HG03439 (cell line): Measurements from ENCODE around the gene BEND5.

Experiments used
- ATAC-seq: cut with Tn5 transposase; IDR thresholded peaks from one replicate; pipeline ENCODE4 v1.9.1; 2021; ENCODE audit warnings: mild to moderate bottlenecking, moderate library complexity; ENCODE audit not compliant: unreplicated experiment

Gene BEND5

GRCh38 chr1:48776393-48777218, at the start of gene BEND5:
TSS of gene BEND5 (minus strand) at chr1:48776891. CDS start at chr1:48776831, 60 bp downstream.
- ATAC-seq, result no peak

- no peak for ATAC-seq
Measured at GRCh38 chr1:48823168-48823567, 46.5 kb upstream of the BEND5 start.

- no peak for ATAC-seq
Measured at GRCh38 chr1:48820491-48820890, 43.8 kb upstream of the BEND5 start.

- ATAC-seq, result peak; percentile 71
Measured at GRCh38 chr1:48817505-48818114, 40.9 kb upstream of the BEND5 start.

GRCh38 chr1:48810740-48811139, 34.0 kb upstream of the BEND5 start:
- ATAC-seq, result no peak

- no peak for ATAC-seq
Measured at GRCh38 chr1:48808496-48808895, 31.8 kb upstream of the BEND5 start.

GRCh38 chr1:48807554-48808260, 31.0 kb upstream of the BEND5 start:
- no peak for ATAC-seq

GRCh38 chr1:48803474-48803873, 26.8 kb upstream of the BEND5 start:
- no peak for ATAC-seq

- ATAC-seq, result no peak
Measured at GRCh38 chr1:48794816-48795215, 18.1 kb upstream of the BEND5 start.

GRCh38 chr1:48793863-48794262, 17.2 kb upstream of the BEND5 start:
- peak; percentile 66 for ATAC-seq

- no peak for ATAC-seq
Measured at GRCh38 chr1:48792961-48793360, 16.3 kb upstream of the BEND5 start.

GRCh38 chr1:48790397-48790796, 13.7 kb upstream of the BEND5 start:
- no peak for ATAC-seq

GRCh38 chr1:48789903-48790302, 13.2 kb upstream of the BEND5 start:
- ATAC-seq, result no peak

GRCh38 chr1:48785869-48786268, 9.2 kb upstream of the BEND5 start:
- no peak for ATAC-seq

- ATAC-seq, result no peak
Measured at GRCh38 chr1:48784301-48784700, 7.6 kb upstream of the BEND5 start.

- no peak for ATAC-seq
Measured at GRCh38 chr1:48777219-48777895, 666 bp upstream of the BEND5 start.

GRCh38 chr1:48775831-48776392, 779 bp downstream of the BEND5 start:
- no peak for ATAC-seq

- ATAC-seq, result no peak
Measured at GRCh38 chr1:48773133-48773532, 3.6 kb downstream of the BEND5 start.

- no peak for ATAC-seq
Measured at GRCh38 chr1:48772211-48772610, 4.5 kb downstream of the BEND5 start.

GRCh38 chr1:48771561-48771960, 5.1 kb downstream of the BEND5 start:
- ATAC-seq, result no peak

GRCh38 chr1:48767975-48768510, 8.6 kb downstream of the BEND5 start:
- no peak for ATAC-seq
